HG02642 (cell line): ENCODE data around the gene ABCA12.

Experiments
- ATAC-seq: cut with Tn5 transposase; IDR thresholded peaks from one replicate; pipeline ENCODE4 v1.9.1; 2021; ENCODE audit warnings: mild to moderate bottlenecking; ENCODE audit not compliant: unreplicated experiment, poor library complexity

ABCA12 gene

GRCh38 chr2:215137741-215138340 lies 585 bp downstream of the ABCA12 start:
- ATAC-seq = no peak

GRCh38 chr2:215137329-215137686 lies 1.1 kb downstream of the ABCA12 start:
- no peak for ATAC-seq

- ATAC-seq = peak; percentile 58
Measured at GRCh38 chr2:215136669-215137328, 1.6 kb downstream of the ABCA12 start.

GRCh38 chr2:215120401-215120800 lies 18.0 kb downstream of the ABCA12 start:
- ATAC-seq = no peak

- ATAC-seq = no peak
Measured at GRCh38 chr2:215119847-215120246, 18.6 kb downstream of the ABCA12 start.

GRCh38 chr2:215110918-215111317 lies 27.5 kb downstream of the ABCA12 start:
- no peak for ATAC-seq

GRCh38 chr2:215107216-215108056 lies 31.0 kb downstream of the ABCA12 start:
- no peak for ATAC-seq

GRCh38 chr2:215105607-215106354 lies 32.6 kb downstream of the ABCA12 start:
- ATAC-seq = no peak

- ATAC-seq = no peak
Measured at GRCh38 chr2:215104226-215104625, 34.2 kb downstream of the ABCA12 start.

- no peak for ATAC-seq
Measured at GRCh38 chr2:215098875-215099274, 39.6 kb downstream of the ABCA12 start.

GRCh38 chr2:215084080-215084479 lies 54.3 kb downstream of the ABCA12 start:
- no peak for ATAC-seq

- no peak for ATAC-seq
Measured at GRCh38 chr2:215083146-215083545, 55.3 kb downstream of the ABCA12 start.

GRCh38 chr2:215082446-215082845 lies 56.0 kb downstream of the ABCA12 start:
- ATAC-seq = no peak

- ATAC-seq = no peak
Measured at GRCh38 chr2:215080545-215080944, 57.9 kb downstream of the ABCA12 start.

GRCh38 chr2:215071676-215072075 lies 66.8 kb downstream of the ABCA12 start:
- ATAC-seq = no peak

GRCh38 chr2:215068399-215068798 lies 70.0 kb downstream of the ABCA12 start:
- ATAC-seq = no peak

- ATAC-seq = no peak
Measured at GRCh38 chr2:215066124-215066523, 72.3 kb downstream of the ABCA12 start.

- no peak for ATAC-seq
Measured at GRCh38 chr2:215063526-215063925, 74.9 kb downstream of the ABCA12 start.

GRCh38 chr2:215060861-215061536 lies 77.4 kb downstream of the ABCA12 start:
- ATAC-seq = no peak

- no peak for ATAC-seq
Measured at GRCh38 chr2:215059724-215060123, 78.7 kb downstream of the ABCA12 start.
